SK-N-SH (cell line): ENCODE results near the gene CCDC57. TPM values are rescaled to one million over a fixed set of nuclear protein-coding genes. Genes with fewer than 3 reads are reported as not detected.

Source experiments
- CTCF ChIA-PET: fragments of 300-600, 350-600 bp; formaldehyde crosslinking; extraction: SDS; loops from one replicate; lab custom pipeline; 2021; lab: Yijun Ruan, JAX
- POLR2A ChIA-PET: fragments of 350-600 bp; sonication (Branson Sonifier 250); formaldehyde crosslinking; extraction: SDS; loops from one replicate; lab custom pipeline; 2020; ENCODE audit warnings: antibody characterized with exemption, inconsistent platforms; lab: Yijun Ruan, JAX
- DNase-seq: peaks from one replicate; pipeline ENCODE4 v3.0.0; 2012
- H2AFZ ChIP-seq: fragments of 200-600 bp; sonication (generic); 2 replicates; pipeline ENCODE4 v1.8.1; 2016; ENCODE audit warnings: antibody characterized with exemption, mild to moderate bottlenecking, low read depth
- H3F3A ChIP-seq: fragments of 200-600 bp; sonication (generic); replicated peaks from 2 replicates; pipeline ENCODE3; 2016; ENCODE audit warnings: antibody characterized with exemption, mild to moderate bottlenecking; ENCODE audit not compliant: insufficient read depth
- H3K27ac ChIP-seq, 2 experiments: fragments of 200-500 bp in 1 of 2; fragments of 200-600 bp in 1 of 2; sonication (Bioruptor generic) in 1 of 2; sonication (generic), shearing (Covaris generic) in 1 of 2; 2 replicates each; pipeline versions ENCODE4 v1.5.1 to v1.6.1; 2014 to 2016; ENCODE audit warnings: low read depth in 2 of 2, inconsistent platforms in 1 of 2, low read length in 1 of 2, mild to moderate bottlenecking in 1 of 2, mixed read lengths in 1 of 2
- H3K27me3 ChIP-seq: fragments of 200-600 bp; sonication (generic), shearing (Covaris generic); 2 replicates; pipeline ENCODE4 v1.6.1; 2016; ENCODE audit warnings: mixed run types; ENCODE audit not compliant: insufficient read depth
- H3K36me3 ChIP-seq, 2 experiments: fragments of 200-500 bp in 1 of 2; fragments of 200-600 bp in 1 of 2; sonication (Bioruptor generic) in 1 of 2; sonication (generic) in 1 of 2; replicated peaks in 1 of 2; 2 replicates each; pipeline versions ENCODE3 to v1.5.1; 2014 to 2016; ENCODE audit warnings: low read length in 1 of 2, mild to moderate bottlenecking in 1 of 2; ENCODE audit not compliant: insufficient read depth in 2 of 2, control insufficient read depth in 1 of 2
- H3K4me1 ChIP-seq, 2 experiments: fragments of 200-500 bp in 1 of 2; fragments of 200-600 bp in 1 of 2; sonication (Bioruptor generic) in 1 of 2; sonication (generic), shearing (Covaris generic) in 1 of 2; 2 replicates each; pipeline versions ENCODE4 v1.5.1 to v1.6.1; 2014 to 2016; ENCODE audit warnings: low read depth in 1 of 2, low read length in 1 of 2, mixed run types in 1 of 2; ENCODE audit not compliant: insufficient read depth in 2 of 2, control insufficient read depth in 1 of 2
- H3K4me2 ChIP-seq: fragments of 200-600 bp; sonication (generic), shearing (Covaris generic); 2 replicates; pipeline ENCODE4 v1.6.1; 2017; ENCODE audit warnings: mixed run types
- H3K4me3 ChIP-seq, 2 experiments: fragments of 200-500 bp in 1 of 2; fragments of 200-600 bp in 1 of 2; sonication (Bioruptor generic) in 1 of 2; sonication (generic), shearing (Covaris generic) in 1 of 2; 2 replicates each; pipeline versions ENCODE4 v1.5.1 to v1.8.1; 2014 to 2016; ENCODE audit warnings: low read depth in 2 of 2, inconsistent platforms in 1 of 2, low read length in 1 of 2, mild to moderate bottlenecking in 1 of 2, mixed read lengths in 1 of 2, moderate library complexity in 1 of 2
- H3K79me2 ChIP-seq: fragments of 200-600 bp; sonication (generic); 2 replicates; pipeline ENCODE4 v1.8.1; 2017; ENCODE audit warnings: mild to moderate bottlenecking; ENCODE audit not compliant: insufficient read depth
- H3K9ac ChIP-seq: fragments of 200-600 bp; sonication (generic); 2 replicates; pipeline ENCODE4 v1.6.1; 2017; ENCODE audit warnings: mixed run types
- H3K9me2 ChIP-seq: fragments of 200-600 bp; sonication (generic); 2 replicates; pipeline ENCODE4 v1.6.1; 2017; ENCODE audit warnings: mixed run types
- H3K9me3 ChIP-seq: fragments of 200-600 bp; sonication (generic); 2 replicates; pipeline ENCODE4 v1.6.1; 2017; ENCODE audit warnings: mixed run types, mild to moderate bottlenecking, moderate library complexity
- H4K20me1 ChIP-seq: fragments of 200-600 bp; sonication (generic); 2 replicates; pipeline ENCODE4 v1.6.1; 2017; ENCODE audit warnings: mild to moderate bottlenecking, mixed run types; ENCODE audit not compliant: insufficient read depth
- CHD2 ChIP-seq: fragments of 150-350 bp; IDR thresholded peaks from 2 replicates; pipeline ENCODE4 v1.6.1; 2018; ENCODE audit warnings: low read length; ENCODE audit not compliant: partially characterized antibody
- ELF1 ChIP-seq: IDR thresholded peaks from 2 replicates; pipeline ENCODE4 v1.4.0; 2012
- FOXM1 ChIP-seq: IDR thresholded peaks from 2 replicates; pipeline ENCODE4 v1.4.0; 2012; ENCODE audit warnings: low read depth, mild to moderate bottlenecking
- GATA2 ChIP-seq: sonication (generic); formaldehyde crosslinking; IDR thresholded peaks from 2 replicates; pipeline ENCODE4 v1.5.0; 2020; ENCODE audit warnings: mild to moderate bottlenecking, missing genetic modification reagents
- MXI1 ChIP-seq: IDR thresholded peaks from 2 replicates; pipeline ENCODE4 v1.6.1; 2012; ENCODE audit warnings: mild to moderate bottlenecking, low read depth, low read length, improper control_type of control experiment
- NRF1 ChIP-seq: IDR thresholded peaks from 2 replicates; pipeline ENCODE4 v1.6.1; 2012; ENCODE audit warnings: low read depth, mild to moderate bottlenecking, low read length
- POLR2AphosphoS5 ChIP-seq: IDR thresholded peaks from 2 replicates; pipeline ENCODE4 v1.6.1; 2012; ENCODE audit warnings: low read depth, low read length
- RCOR1 ChIP-seq: fragments of 150-350 bp; IDR thresholded peaks from 2 replicates; pipeline ENCODE4 v1.6.1; 2017; ENCODE audit warnings: antibody characterized with exemption, low read length
- SMC3 ChIP-seq: IDR thresholded peaks from 2 replicates; pipeline ENCODE4 v1.6.1; 2012; ENCODE audit warnings: low read depth, low read length, improper control_type of control experiment
- TAF1 ChIP-seq: IDR thresholded peaks from 2 replicates; pipeline ENCODE4 v1.6.1; 2012; ENCODE audit warnings: low read depth, mild to moderate bottlenecking, low read length, moderate library complexity, borderline replicate concordance
- TEAD4 ChIP-seq: IDR thresholded peaks from 2 replicates; pipeline ENCODE4 v1.4.0; 2012; ENCODE audit warnings: mild to moderate bottlenecking, borderline replicate concordance; ENCODE audit not compliant: insufficient read depth
- YY1 ChIP-seq: IDR thresholded peaks from 2 replicates; pipeline ENCODE4 v1.4.0; 2012; ENCODE audit warnings: low read depth, mild to moderate bottlenecking
- WGBS: methylation state at CpG from one replicate; pipeline ENCODE4 v1.1.6; 2017; ENCODE audit warnings: low lambda C conversion rate; 5-methylcytosine and 5-hydroxymethylcytosine counted together
- polyA plus RNA-seq, 3 experiments: library from polyadenylated mRNA; depleted of rRNA; stranded (reverse); fragments of >200 nt; gene quantifications; 2 replicates each; pipeline ENCODE4 v1.2.3, GENCODE V29; 2012
- TF ChIP-seq, protein P1 (sequence below): fragments of 150-350 bp; IDR thresholded peaks from 2 replicates; pipeline ENCODE4 v1.6.1; 2016; ENCODE audit warnings: mild to moderate bottlenecking, low read depth, low read length
- TF ChIP-seq, protein P2 (sequence below): fragments of 200-600 bp; sonication (generic); IDR thresholded peaks from 2 replicates; pipeline ENCODE4 v1.6.1; 2017; ENCODE audit warnings: antibody characterized with exemption, mild to moderate bottlenecking, moderate library complexity
- TF ChIP-seq, protein P3 (sequence below): IDR thresholded peaks from 2 replicates; pipeline ENCODE4 v1.4.0; 2012; ENCODE audit warnings: low read depth, borderline replicate concordance

CCDC57 gene
- polyA plus RNA-seq, 1 of the 3 experiments (the other 2 are of a cell fraction) = 68.6 TPM

DNA sequence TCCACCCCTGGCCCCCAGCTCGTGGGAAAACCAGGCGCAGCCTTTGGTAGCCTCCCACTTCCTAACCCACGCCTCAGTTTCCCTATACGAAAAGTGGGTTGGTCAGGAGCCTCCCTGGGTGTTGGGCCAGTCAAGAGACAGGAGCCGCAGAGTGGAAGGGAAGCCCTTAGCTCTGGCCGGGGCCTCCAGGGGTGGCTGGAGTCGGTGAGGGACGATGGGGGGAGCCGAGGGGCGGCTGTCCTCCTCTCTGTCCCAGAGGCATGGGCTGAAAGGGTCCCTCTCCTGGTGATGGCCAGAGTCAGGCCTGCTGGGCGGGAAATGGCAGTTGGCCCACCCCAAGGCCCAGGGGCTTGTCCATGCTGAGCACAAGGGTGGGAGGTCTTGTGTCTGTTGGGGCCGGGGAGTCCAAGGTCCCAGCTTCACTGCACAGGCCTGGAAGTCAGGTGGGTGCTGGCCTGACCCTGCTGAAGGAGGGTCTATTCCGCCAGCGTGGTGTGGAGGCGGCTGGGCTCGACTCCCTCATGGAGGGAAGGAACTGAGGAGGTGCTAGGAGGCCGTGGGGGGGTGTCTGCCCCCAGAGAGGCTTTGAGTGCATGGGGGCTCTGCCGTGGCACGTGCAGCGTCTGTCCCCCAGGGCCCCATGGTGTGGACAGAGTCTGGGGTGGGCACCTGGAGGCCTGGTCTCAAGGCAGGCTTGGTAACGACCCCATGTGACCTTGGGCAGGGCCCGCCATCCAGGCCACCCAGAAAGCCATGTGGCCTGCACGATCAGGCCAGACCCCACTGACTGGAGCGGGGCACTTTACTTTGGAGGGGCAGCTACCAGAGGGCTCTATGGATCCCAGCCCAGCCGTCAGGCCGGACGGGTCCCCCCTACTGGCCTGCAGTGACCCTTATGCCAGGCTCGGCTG is 17.3 kb upstream of the CCDC57 start:
- Histone ChIP-seq H3K36me3 (peaks cover 0 to 2% of the 10 kb centered on the region in 2 experiments), H2AFZ (no peak overlapping the region), H3K4me3 (peak overlapping the region; percentile 62 to 64; a peak in 3 of 4 replicates), H3K79me2 (peaks cover 66% of the 10 kb centered on the region), H3K9me2 (no peaks in the 10 kb centered on the region), H3K4me2 (peak overlapping the region; percentile 95), H4K20me1 (peaks cover 24% of the 10 kb centered on the region; the same call in 1 of the 2 replicates), H3F3A (peaks cover 2% of the 10 kb centered on the region), H3K9me3 (no peaks in the 10 kb centered on the region), H3K4me1 (peaks cover 4 to 5% of the 10 kb centered on the region in 2 experiments; a peak in 2 of 4 replicates), H3K27ac (no peak overlapping the region), H3K27me3 (no peaks in the 10 kb centered on the region), H3K9ac (peak overlapping the region; percentile 80)
- CTCF ChIA-PET = interaction anchor here (0.6 to 2.9 kb wide), 11 partner anchors 8 to 357 kb away, joined by 3 to 11 read pairs (median 4); no protein-coding TSS in a partner anchor
- DNase-seq = no peak
- POLR2A ChIA-PET = interaction anchor here (1.5 kb wide), 1 partner anchor 12 kb away, joined by 7 read pairs; no protein-coding TSS in a partner anchor
- 90% methylated on average over 25 of the region's 28 CpGs for WGBS
- TF ChIP-seq, protein P1, sequence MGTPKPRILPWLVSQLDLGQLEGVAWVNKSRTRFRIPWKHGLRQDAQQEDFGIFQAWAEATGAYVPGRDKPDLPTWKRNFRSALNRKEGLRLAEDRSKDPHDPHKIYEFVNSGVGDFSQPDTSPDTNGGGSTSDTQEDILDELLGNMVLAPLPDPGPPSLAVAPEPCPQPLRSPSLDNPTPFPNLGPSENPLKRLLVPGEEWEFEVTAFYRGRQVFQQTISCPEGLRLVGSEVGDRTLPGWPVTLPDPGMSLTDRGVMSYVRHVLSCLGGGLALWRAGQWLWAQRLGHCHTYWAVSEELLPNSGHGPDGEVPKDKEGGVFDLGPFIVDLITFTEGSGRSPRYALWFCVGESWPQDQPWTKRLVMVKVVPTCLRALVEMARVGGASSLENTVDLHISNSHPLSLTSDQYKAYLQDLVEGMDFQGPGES = no peak
- TF ChIP-seq GATA2 (CRISPR knock-in tag) = no peak
- TF ChIP-seq RCOR1 = no peak
- TF ChIP-seq CHD2 = no peak
- TF ChIP-seq MXI1 = no peak
- TF ChIP-seq, protein P2, sequence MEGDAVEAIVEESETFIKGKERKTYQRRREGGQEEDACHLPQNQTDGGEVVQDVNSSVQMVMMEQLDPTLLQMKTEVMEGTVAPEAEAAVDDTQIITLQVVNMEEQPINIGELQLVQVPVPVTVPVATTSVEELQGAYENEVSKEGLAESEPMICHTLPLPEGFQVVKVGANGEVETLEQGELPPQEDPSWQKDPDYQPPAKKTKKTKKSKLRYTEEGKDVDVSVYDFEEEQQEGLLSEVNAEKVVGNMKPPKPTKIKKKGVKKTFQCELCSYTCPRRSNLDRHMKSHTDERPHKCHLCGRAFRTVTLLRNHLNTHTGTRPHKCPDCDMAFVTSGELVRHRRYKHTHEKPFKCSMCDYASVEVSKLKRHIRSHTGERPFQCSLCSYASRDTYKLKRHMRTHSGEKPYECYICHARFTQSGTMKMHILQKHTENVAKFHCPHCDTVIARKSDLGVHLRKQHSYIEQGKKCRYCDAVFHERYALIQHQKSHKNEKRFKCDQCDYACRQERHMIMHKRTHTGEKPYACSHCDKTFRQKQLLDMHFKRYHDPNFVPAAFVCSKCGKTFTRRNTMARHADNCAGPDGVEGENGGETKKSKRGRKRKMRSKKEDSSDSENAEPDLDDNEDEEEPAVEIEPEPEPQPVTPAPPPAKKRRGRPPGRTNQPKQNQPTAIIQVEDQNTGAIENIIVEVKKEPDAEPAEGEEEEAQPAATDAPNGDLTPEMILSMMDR = no peak
- TF ChIP-seq ELF1 = no peak

GRCh38 chr17:82228842-82229697 is 16.4 kb upstream of the CCDC57 start, which contains the start of gene SLC16A3:
SLC16A3 (plus strand) TSS chr17:82229042; CDS start chr17:82236009, 6,967 bp downstream.
- H3K4me1 ChIP-seq = peaks cover 4 to 5% of the 10 kb centered on the region in 2 experiments; a peak in 2 of 4 replicates
- DNase-seq = peak; percentile 94
- H3K4me3 ChIP-seq = peak within 1 kb of the TSS; percentile 62 to 64
- peak within 1 kb of the TSS; percentile 95 for H3K4me2 ChIP-seq
- POLR2A ChIA-PET = interaction anchor here (1.5 kb wide), 1 partner anchor 13 kb away, joined by 7 read pairs; no protein-coding TSS in a partner anchor
- peaks cover 58% of the 10 kb centered on the region for H3K79me2 ChIP-seq
- peak within 1 kb of the TSS in 1 of 2 experiments; percentile 17; a peak in 1 of 4 replicates for H3K27ac ChIP-seq
- H3F3A ChIP-seq = peaks cover 4% of the 10 kb centered on the region
- WGBS = 52% methylated on average over 33 of the region's 105 CpGs
- H3K9me2 ChIP-seq = no peaks in the 10 kb centered on the region
- H3K36me3 ChIP-seq = peaks cover 0 to 2% of the 10 kb centered on the region in 2 experiments
- H3K9me3 ChIP-seq = no peaks in the 10 kb centered on the region
- peaks cover 15% of the 10 kb centered on the region; the same call in 1 of the 2 replicates for H4K20me1 ChIP-seq
- CTCF ChIA-PET = interaction anchor here (0.6 to 2.9 kb wide), 12 partner anchors 8 to 356 kb away, joined by 3 to 11 read pairs (median 4); no protein-coding TSS in a partner anchor
- no peaks in the 10 kb centered on the region for H3K27me3 ChIP-seq
- H2AFZ ChIP-seq = peak within 1 kb of the TSS; percentile 65; the same call in 1 of the 2 replicates
- peak within 1 kb of the TSS; percentile 80 for H3K9ac ChIP-seq
- TF ChIP-seq, protein P3, sequence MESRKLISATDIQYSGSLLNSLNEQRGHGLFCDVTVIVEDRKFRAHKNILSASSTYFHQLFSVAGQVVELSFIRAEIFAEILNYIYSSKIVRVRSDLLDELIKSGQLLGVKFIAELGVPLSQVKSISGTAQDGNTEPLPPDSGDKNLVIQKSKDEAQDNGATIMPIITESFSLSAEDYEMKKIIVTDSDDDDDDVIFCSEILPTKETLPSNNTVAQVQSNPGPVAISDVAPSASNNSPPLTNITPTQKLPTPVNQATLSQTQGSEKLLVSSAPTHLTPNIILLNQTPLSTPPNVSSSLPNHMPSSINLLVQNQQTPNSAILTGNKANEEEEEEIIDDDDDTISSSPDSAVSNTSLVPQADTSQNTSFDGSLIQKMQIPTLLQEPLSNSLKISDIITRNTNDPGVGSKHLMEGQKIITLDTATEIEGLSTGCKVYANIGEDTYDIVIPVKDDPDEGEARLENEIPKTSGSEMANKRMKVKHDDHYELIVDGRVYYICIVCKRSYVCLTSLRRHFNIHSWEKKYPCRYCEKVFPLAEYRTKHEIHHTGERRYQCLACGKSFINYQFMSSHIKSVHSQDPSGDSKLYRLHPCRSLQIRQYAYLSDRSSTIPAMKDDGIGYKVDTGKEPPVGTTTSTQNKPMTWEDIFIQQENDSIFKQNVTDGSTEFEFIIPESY = no peak
- TF ChIP-seq NRF1 = peak; percentile 40; the same call in 1 of the 2 replicates
- TF ChIP-seq YY1 = no peak
- no peak for TF ChIP-seq TEAD4
- no peak for TF ChIP-seq SMC3
- peak; percentile 71; the same call in 1 of the 2 replicates for TF ChIP-seq POLR2AphosphoS5
- peak; percentile 64; the same call in 1 of the 2 replicates for TF ChIP-seq TAF1
- TF ChIP-seq, protein P2 = no peak
- TF ChIP-seq FOXM1 = no peak
